ENCODE results near the gene DSCAM. TPM values are rescaled to one million over a fixed set of nuclear protein-coding genes. Genes with fewer than 3 reads are reported as not detected.

DSCAM gene
- total and polyA plus RNA-seq, 10 of the 15 experiments (the other 5 are each of a cell fraction or from before 2014, with no cell fraction given), result not detected

GRCh38 chr21:40531016-40531415 lies 315.9 kb downstream of the DSCAM start:
- TF ChIP-seq ZNF24 (IDR thresholded peaks at IDR 0.05) (no peak), CTCF (IDR thresholded peaks at IDR 0.05 in 2 of 3, conservative IDR thresholded peaks at IDR 0.05 in 1 of 3; ENCODE audit: control insufficient read depth in 2 of 3, extremely low read depth in 1 of 3, insufficient read depth in 1 of 3, low read depth in 3 of 3, low read length in 3 of 3) (no peak), WRNIP1 (IDR thresholded peaks at IDR 0.05; ENCODE audit: borderline replicate concordance, low read depth, low read length) (no peak), EGR1 (IDR thresholded peaks at IDR 0.05; ENCODE audit: borderline replicate concordance in 1 of 2, low read depth in 2 of 2, low read length in 2 of 2) (no peak), PAX5 (IDR thresholded peaks at IDR 0.05; ENCODE audit: borderline replicate concordance, low read depth, low read length) (no peak)
- Histone ChIP-seq H2AFZ (ENCODE audit: control insufficient read depth, low read depth, low read length) (no peak overlapping the region), H3K4me2 (ENCODE audit: control insufficient read depth, insufficient read depth) (no peak overlapping the region), H3K27ac (ENCODE audit: control insufficient read depth, insufficient read depth) (no peak overlapping the region), H3K36me3 (ENCODE audit: control insufficient read depth in 2 of 2, insufficient read depth in 2 of 2, low read length in 1 of 2) (no peaks in the 10 kb centered on the region), H3K4me1 (ENCODE audit: control insufficient read depth, insufficient read depth, low read length) (no peaks in the 10 kb centered on the region), H3K9me3 (replicated peaks; ENCODE audit: control insufficient read depth, insufficient read depth, low read length) (no peaks in the 10 kb centered on the region; the same call in 2 of the 3 replicates), H3K27me3 (replicated peaks in 1 of 2; ENCODE audit: control insufficient read depth in 2 of 2, insufficient read depth in 2 of 2, low read length in 1 of 2) (no peaks in the 10 kb centered on the region), H4K20me1 (ENCODE audit: control insufficient read depth, insufficient read depth) (no peaks in the 10 kb centered on the region), H3K79me2 (ENCODE audit: control insufficient read depth, insufficient read depth, low read length) (no peaks in the 10 kb centered on the region), H3K4me3 (no peak overlapping the region), H3K9ac (ENCODE audit: control insufficient read depth, insufficient read depth, low read length) (no peak overlapping the region)
- CTCF ChIA-PET, result no interaction called here
- ATAC-seq (no peak), DNase-seq (ENCODE audit: low read depth, low spot score) (no peak), FAIRE-seq (no peak)
- in situ Hi-C loops (cut with MboI) (no loop called here), intact Hi-C loops (cut with micrococcal nuclease; ENCODE audit: unreplicated experiment) (no loop called here)
- no TSS peak for BruUV-seq (replicated peaks)
- POLR2A ChIA-PET, result interaction anchor here (0.6 kb wide), 1 partner anchor 64 kb away, joined by 4 read pairs; no protein-coding TSS in a partner anchor
- SMC1A ChIA-PET (ENCODE audit: uncharacterized antibody, unreplicated experiment), result no interaction called here
- RAD21 ChIA-PET (ENCODE audit: unreplicated experiment), result no interaction called here
- WGBS (ENCODE audit: insufficient coverage, insufficient replicate concordance, low lambda C conversion rate, missing lambda C conversion rate), result 21% methylated on average over 10 of the region's 10 CpGs

DNA sequence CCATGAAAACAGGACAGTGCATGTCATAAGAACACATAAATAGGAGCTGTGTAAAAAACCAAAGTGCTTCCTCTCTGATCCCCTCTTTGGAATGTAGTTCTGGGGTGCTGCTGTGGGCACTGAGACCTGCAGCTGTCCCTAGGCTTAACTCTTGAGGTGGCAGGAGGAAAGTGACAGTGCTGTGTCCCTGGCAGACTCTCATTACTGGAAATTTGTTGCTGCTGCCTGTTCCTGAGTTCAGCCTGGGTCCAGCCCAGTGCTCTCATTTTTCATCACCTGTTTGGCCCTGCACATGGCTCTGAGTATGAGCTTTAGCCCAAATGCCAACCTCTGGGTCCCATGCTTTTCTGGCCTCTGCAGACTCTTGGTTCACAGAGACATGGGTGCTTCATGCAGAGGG lies 329.3 kb downstream of the DSCAM start:
- FAIRE-seq (no peak), ATAC-seq (no peak), DNase-seq (ENCODE audit: low read depth, low spot score) (no peak)
- Histone ChIP-seq H3K4me1 (ENCODE audit: control insufficient read depth, insufficient read depth, low read length) (no peaks in the 10 kb centered on the region), H3K4me2 (ENCODE audit: control insufficient read depth, insufficient read depth) (no peak overlapping the region), H2AFZ (ENCODE audit: control insufficient read depth, low read depth, low read length) (no peak overlapping the region), H4K20me1 (ENCODE audit: control insufficient read depth, insufficient read depth) (no peaks in the 10 kb centered on the region), H3K4me3 (no peak overlapping the region), H3K27me3 (replicated peaks in 1 of 2; ENCODE audit: control insufficient read depth in 2 of 2, insufficient read depth in 2 of 2, low read length in 1 of 2) (no peaks in the 10 kb centered on the region), H3K79me2 (ENCODE audit: control insufficient read depth, insufficient read depth, low read length) (no peaks in the 10 kb centered on the region), H3K27ac (ENCODE audit: control insufficient read depth, insufficient read depth) (no peak overlapping the region), H3K9me3 (replicated peaks; ENCODE audit: control insufficient read depth, insufficient read depth, low read length) (peaks cover 1% of the 10 kb centered on the region; the same call in 2 of the 3 replicates), H3K36me3 (ENCODE audit: control insufficient read depth in 2 of 2, insufficient read depth in 2 of 2, low read length in 1 of 2) (no peaks in the 10 kb centered on the region), H3K9ac (ENCODE audit: control insufficient read depth, insufficient read depth, low read length) (no peak overlapping the region)
- no TSS peak for BruUV-seq (replicated peaks)
- in situ Hi-C loops (cut with MboI) (no loop called here), intact Hi-C loops (cut with micrococcal nuclease; ENCODE audit: unreplicated experiment) (no loop called here)
- CTCF ChIA-PET, result no interaction called here
- RAD21 ChIA-PET (ENCODE audit: unreplicated experiment), result no interaction called here
- POLR2A ChIA-PET, result no interaction called here
- SMC1A ChIA-PET (ENCODE audit: uncharacterized antibody, unreplicated experiment), result no interaction called here
- TF ChIP-seq ETV6 (conservative IDR thresholded peaks at IDR 0.05 in 1 of 2, IDR thresholded peaks at IDR 0.05 in 1 of 2; ENCODE audit: borderline replicate concordance in 1 of 2, low read depth in 1 of 2) (no peak), GATAD2B (conservative IDR thresholded peaks at IDR 0.05; ENCODE audit: low read depth) (no peak), CBX3 (IDR thresholded peaks at IDR 0.05; ENCODE audit: borderline replicate concordance, low read depth) (no peak), POLR2A (IDR thresholded peaks at IDR 0.05; ENCODE audit: low read depth, low read length) (no peak), ZBED1 (IDR thresholded peaks at IDR 0.05; ENCODE audit: borderline replicate concordance) (no peak), MAX (IDR thresholded peaks at IDR 0.05; ENCODE audit: low read depth, low read length) (no peak), CHD1 (IDR thresholded peaks at IDR 0.05; ENCODE audit: low read depth, low read length) (no peak), NR2C2 (IDR thresholded peaks at IDR 0.05; ENCODE audit: borderline replicate concordance, control insufficient read depth, insufficient read length, low read depth) (no peak), CHD2 (IDR thresholded peaks at IDR 0.05; ENCODE audit: borderline replicate concordance, low read depth, low read length) (no peak), RCOR1 (conservative IDR thresholded peaks at IDR 0.05; ENCODE audit: low read depth, low read length) (no peak), IRF3 (IDR thresholded peaks at IDR 0.05) (no peak), ZNF622 (IDR thresholded peaks at IDR 0.05) (no peak), PAX5 (IDR thresholded peaks at IDR 0.05; ENCODE audit: borderline replicate concordance, low read depth, low read length) (no peak)

All from GM12878 (cell line).